HG02943 (cell line): Measurements from ENCODE around the gene SBF1.

ENCODE experiments used
- ATAC-seq: cut with Tn5 transposase; IDR thresholded peaks from one replicate; pipeline ENCODE4 v1.9.1; 2021; ENCODE audit warnings: mild to moderate bottlenecking, low read depth, moderate library complexity; ENCODE audit not compliant: unreplicated experiment

SBF1 gene

GRCh38 chr22:50507421-50507990 is 32.7 kb upstream of the SBF1 start, which contains the start of gene LMF2:
Gene LMF2 (minus strand): TSS chr22:50507702. CDS start chr22:50507675, 27 bp downstream.
- ATAC-seq, result peak; percentile 39

GRCh38 chr22:50506611-50507420 is 32.0 kb upstream of the SBF1 start:
- ATAC-seq, result peak; percentile 6

- no peak for ATAC-seq
Observed at GRCh38 chr22:50505776-50506610, 31.2 kb upstream of the SBF1 start.

DNA sequence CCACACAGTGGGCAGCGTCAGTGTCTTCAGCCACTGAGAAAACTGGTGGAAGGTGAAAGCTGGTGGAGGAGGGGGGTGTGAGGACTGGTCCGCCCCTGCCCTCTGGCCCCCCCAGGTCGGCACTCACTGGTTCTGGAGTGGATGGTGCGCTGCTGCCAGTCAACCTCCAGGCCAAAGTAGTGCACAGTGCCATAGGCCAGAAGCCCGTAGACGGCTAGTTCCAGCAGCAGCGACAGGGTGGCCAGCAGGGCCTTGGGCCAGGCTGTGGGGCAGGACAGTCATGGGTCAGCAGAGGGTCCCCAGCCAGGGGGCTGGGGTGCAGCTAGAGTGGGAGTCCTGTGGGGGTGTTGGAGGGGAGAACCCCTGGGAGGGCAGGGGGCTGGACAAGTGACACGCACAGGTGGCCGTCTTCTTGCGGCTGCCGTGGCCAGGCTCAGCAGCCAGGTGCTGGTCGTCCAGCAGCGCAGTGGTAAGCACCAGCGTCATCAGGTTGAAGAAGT is 30.5 kb upstream of the SBF1 start:
- ATAC-seq, result no peak

- no peak for ATAC-seq
Observed at GRCh38 chr22:50504369-50505211, 29.8 kb upstream of the SBF1 start.

- ATAC-seq, result no peak
Observed at GRCh38 chr22:50503475-50504145, 28.8 kb upstream of the SBF1 start.

GRCh38 chr22:50502628-50503474 is 28.0 kb upstream of the SBF1 start:
- no peak for ATAC-seq

DNA sequence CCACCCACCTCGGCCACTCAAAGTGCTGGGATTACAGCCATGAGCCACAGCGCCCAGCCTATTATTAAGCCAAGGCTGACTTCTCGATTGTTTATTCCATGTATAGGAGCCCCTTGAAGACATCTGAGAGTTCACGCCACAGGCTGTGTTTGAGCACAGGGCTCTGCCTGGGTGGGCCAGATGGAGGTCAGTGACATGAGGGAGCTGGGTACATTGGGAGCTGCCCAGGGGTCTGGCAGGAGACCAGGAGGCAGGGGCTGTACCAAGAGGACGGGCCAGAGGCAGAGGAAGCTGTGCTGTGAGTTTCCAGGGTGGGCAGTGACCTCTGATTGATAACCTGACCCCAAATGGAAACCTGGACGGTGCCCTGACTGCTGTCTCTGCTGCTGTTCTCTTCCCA is 27.3 kb upstream of the SBF1 start:
- no peak for ATAC-seq

- ATAC-seq, result no peak
Observed at GRCh38 chr22:50500452-50500851, 25.6 kb upstream of the SBF1 start.

DNA sequence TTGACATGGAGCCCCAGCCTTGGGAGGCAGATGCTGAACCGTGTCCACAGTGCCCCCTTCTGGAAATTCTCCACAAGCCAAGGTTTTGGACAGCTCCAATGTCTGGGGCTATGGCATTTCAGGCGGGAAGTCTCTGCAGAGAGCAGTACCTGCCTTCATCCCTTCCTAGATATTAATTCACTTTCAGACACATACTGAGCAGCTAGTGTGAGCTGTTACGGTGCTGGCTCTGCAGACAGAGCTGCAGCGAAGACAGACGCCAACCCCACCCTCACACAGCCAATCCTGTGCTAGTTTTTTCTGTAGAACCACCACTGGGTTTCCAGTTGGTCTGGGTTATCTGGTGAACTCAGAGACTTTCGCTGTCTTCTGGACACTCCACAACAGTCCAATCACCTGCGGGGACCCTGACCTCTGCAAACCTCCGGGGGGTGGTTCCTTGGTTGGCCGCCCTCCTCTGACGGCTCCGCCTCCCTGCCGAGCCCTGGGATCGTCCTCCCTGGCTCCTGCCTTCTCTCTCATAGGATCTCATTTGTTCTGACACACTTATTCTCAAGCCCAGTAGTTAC is 23.6 kb upstream of the SBF1 start:
- ATAC-seq, result no peak

- ATAC-seq, result no peak
Observed at GRCh38 chr22:50497093-50497492, 22.3 kb upstream of the SBF1 start.

- no peak for ATAC-seq
Observed at GRCh38 chr22:50490531-50491308, 15.9 kb upstream of the SBF1 start.

GRCh38 chr22:50489363-50490243 is 14.8 kb upstream of the SBF1 start:
- ATAC-seq, result no peak

DNA sequence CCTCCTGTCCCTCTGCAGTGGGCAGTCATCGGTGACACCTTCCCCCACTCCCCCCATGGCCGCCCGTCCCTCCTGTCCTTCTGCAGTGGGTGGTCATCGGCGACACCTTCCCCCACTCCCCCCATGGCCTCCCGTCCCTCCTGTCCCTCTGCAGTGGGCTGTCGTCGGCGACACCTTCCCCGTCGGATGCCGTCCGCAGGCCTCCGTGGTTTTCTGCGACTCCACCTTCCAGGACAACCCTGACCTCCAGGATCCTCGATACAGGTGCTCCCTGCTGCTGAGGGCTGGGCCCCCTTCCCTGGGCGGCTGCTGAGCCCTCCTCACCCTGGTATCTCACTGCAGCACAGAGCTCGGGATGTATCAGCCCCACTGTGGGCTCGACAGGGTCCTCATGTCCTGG is 14.1 kb upstream of the SBF1 start:
- no peak for ATAC-seq

- no peak for ATAC-seq
Observed at GRCh38 chr22:50488006-50488677, 13.3 kb upstream of the SBF1 start.
